GM23248 (cell line): Measurements from ENCODE around the gene XPO1.

ENCODE experiments used
- EZH2 ChIP-seq: fragments of 200-600 bp; sonication (generic); IDR thresholded peaks from 2 replicates; pipeline ENCODE4 v1.6.1; 2018; ENCODE audit warnings: antibody characterized with exemption, mild to moderate bottlenecking; ENCODE audit not compliant: insufficient read depth, poor library complexity, severe bottlenecking
- EZH2phosphoT487 ChIP-seq: fragments of 200-600 bp; sonication (generic); IDR thresholded peaks from 2 replicates; pipeline ENCODE4 v1.6.1; 2018; ENCODE audit warnings: antibody characterized with exemption, moderate library complexity, mild to moderate bottlenecking, low read depth; ENCODE audit not compliant: insufficient read depth

DNA sequence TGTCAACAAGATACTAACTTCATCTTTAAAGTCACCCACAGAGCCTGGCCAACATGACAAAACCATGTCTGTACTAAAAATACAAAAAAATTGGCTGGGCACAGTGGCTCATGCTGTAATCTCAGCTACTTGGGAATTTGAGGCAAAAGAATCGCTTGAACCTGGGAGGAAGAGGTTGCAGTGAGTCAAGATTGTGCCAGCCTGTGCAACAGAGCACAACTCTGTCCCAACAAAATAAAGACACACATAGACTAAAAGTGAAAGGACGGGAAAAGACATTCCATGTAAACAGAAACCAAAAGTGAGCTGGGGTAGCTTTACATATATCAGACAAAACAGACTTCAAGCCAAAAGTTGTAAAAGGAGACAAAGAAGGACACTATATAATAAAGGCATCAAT is 102.1 kb downstream of the XPO1 start:
- TF ChIP-seq EZH2 (no peak), EZH2phosphoT487 (no peak)
